Activated CD4-positive, alpha-beta T cell treated with anti-CD3 and anti-CD28 coated beads, Interleukin-2, amount 50 U/mL, for 4 hours (primary cell): ENCODE data around the gene LYST.

ENCODE experiments used
- DNase-seq, 2 experiments: peaks; one replicate each; pipeline ENCODE4 v3.0.0-alpha.2; 2020

The LYST gene

GRCh38 chr1:235883261-235883927, 16.7 kb upstream of the LYST start:
- DNase-seq: no peak

GRCh38 chr1:235882816-235883215, 16.1 kb upstream of the LYST start:
- DNase-seq: no peak

GRCh38 chr1:235881930-235882700, 15.4 kb upstream of the LYST start:
- no peak for DNase-seq

- no peak for DNase-seq
Observed at GRCh38 chr1:235878082-235878811, 11.5 kb upstream of the LYST start.

- no peak for DNase-seq
Observed at GRCh38 chr1:235876402-235876841, 9.7 kb upstream of the LYST start.

GRCh38 chr1:235875036-235875597, 8.4 kb upstream of the LYST start:
- DNase-seq: no peak

- no peak for DNase-seq
Observed at GRCh38 chr1:235874261-235874660, 7.6 kb upstream of the LYST start.

- no peak for DNase-seq
Observed at GRCh38 chr1:235873571-235873970, 6.9 kb upstream of the LYST start.

GRCh38 chr1:235873045-235873444, 6.3 kb upstream of the LYST start:
- no peak for DNase-seq

- no peak for DNase-seq
Observed at GRCh38 chr1:235872270-235872669, 5.6 kb upstream of the LYST start.

- DNase-seq: peak; percentile 22
Observed at GRCh38 chr1:235867903-235868469, 1.3 kb upstream of the LYST start.

GRCh38 chr1:235866913-235867845, 473 bp upstream of the LYST start:
- DNase-seq: peak; percentile 95

GRCh38 chr1:235865565-235866204, 1.0 kb downstream of the LYST start:
- DNase-seq: peak in 1 of 2 experiments; percentile 15

- DNase-seq: no peak
Observed at GRCh38 chr1:235864931-235865525, 1.7 kb downstream of the LYST start.

GRCh38 chr1:235864469-235864868, 2.2 kb downstream of the LYST start:
- DNase-seq: no peak

GRCh38 chr1:235863699-235864093, 3.0 kb downstream of the LYST start:
- no peak for DNase-seq

GRCh38 chr1:235861857-235862256, 4.8 kb downstream of the LYST start:
- DNase-seq: no peak

- no peak for DNase-seq
Observed at GRCh38 chr1:235860829-235861228, 5.9 kb downstream of the LYST start.

- no peak for DNase-seq
Observed at GRCh38 chr1:235859789-235860188, 6.9 kb downstream of the LYST start.

GRCh38 chr1:235858766-235859165, 7.9 kb downstream of the LYST start:
- no peak for DNase-seq

- DNase-seq: no peak
Observed at GRCh38 chr1:235857756-235858155, 8.9 kb downstream of the LYST start.
